Stimulated activated CD4-positive, alpha-beta T cell treated with anti-CD3 and anti-CD28 coated beads, Interleukin-15, amount 100 ng/mL, for 48 hours (primary cell): ENCODE data around the gene ITGB5.
"Not testable (repeated sequence)": the region's sequence is repeated elsewhere in the genome, so short reads cannot be mapped to it uniquely, and the experiment has no call there.

Source experiments
- DNase-seq, 2 donors: peaks; one replicate each; pipeline ENCODE4 v3.0.0-alpha.2; 2020; ENCODE audit warnings: low read depth in 2 of 2

The ITGB5 gene

DNA sequence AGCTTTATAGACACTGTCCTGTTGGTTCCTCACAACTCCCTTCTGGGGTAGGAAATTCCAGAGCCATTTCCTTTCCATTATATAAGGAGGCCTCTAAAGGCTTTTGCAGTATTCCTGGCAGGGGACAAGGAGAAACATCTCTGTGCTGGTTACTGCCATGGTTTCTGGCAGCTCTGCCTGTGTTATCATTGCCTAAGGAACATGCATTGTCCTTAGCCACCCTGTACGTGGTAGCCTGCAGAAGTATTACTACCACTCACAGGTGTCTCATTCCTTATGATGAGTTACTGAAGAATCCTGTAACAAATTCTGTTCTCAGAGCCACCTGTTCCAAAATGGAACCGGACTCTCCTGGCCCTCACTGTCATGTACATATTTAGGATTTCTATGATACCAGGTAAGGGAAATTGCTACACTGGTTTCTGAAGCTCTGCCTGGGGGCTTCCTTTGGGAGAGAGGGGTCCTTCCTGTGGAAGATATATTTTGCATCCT, 98.9 kb downstream of the ITGB5 start:
- DNase-seq, result no peak

DNA sequence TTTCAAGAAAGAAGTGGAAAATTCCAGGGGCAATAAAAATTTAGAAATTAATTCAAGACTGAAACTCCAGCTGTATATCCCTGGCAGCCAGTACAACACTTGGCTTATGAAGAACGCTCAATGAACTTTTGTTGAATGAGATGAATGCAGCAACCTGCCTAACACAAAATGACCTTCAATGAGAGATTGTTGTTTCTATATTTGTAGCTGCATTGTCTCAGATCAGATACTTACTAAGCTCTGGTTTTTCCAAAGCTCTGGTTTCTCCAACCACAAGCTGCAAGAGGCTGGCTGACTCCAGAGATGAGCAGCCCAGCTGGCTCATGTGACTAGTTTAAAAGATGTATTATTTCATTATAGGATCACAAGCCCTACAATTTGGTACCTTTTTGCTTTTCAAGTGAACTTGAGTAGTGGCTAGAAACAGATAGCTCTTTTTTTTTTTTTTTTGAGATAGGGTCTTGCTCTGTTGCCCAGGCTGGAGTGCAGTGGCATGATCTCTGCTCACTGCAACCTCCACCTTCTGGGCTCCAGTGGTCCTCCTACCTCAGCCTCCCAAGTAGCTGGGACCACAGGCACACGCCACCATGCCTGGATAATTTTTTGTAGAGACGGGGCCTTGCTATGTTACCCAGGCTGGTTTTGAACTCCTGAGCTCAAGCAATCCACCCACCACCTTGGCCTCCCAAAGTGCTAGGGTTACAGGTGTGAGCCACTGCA, 99.5 kb downstream of the ITGB5 start:
- DNase-seq, result no peak

DNA sequence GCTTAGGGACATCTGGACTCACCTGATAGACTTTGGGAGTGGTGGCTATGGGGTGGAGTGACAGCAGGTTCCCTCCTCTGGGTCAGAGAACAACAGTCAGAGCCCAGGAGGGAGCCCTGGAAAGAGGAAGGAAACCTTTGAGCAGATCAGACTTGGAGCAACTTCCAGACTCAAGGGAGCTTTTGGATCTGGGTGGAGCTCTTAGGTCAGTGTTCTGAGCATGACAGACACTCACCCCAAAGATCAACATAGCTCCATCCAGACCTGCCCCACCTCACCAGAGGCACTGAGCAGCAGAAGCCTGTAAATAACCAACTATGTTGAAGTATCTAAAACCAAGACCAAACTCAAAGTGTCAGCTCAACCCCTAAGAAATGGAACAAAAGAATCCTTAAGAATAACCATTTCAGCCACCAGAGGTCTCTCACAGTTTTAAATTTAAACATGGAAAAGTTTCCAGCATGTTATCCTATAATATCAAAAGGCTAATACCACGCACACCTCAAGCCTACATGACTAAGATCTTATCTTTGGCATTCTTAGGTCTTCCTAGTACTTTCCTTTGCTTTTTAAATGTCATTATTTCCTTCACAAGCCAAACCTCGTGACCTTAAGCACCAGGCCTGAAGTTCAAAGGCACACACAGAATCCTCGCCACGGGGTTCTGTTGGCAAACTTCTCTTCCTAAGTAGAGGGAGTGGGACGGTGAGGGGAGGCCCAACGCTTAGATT, 100.5 kb downstream of the ITGB5 start:
- no peak for DNase-seq

DNA sequence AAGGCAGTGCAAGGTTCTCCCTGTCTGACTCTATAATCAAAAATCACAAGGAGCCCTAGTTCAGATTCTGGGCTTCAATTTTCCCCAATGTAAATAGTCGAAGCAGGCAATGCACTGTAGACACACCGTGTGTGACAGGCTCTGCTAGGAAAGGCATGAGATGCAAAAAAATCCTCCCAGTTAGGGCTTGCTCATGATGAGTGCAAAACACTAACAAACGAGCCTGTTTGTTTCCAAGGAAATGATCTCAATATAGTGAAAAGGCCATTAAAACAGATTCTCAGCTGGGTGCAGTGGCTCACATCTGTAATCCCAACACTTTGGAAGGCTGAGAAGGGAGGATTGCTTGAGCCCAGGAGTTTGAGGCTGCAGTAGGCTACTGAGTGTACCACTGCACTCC, 101.2 kb downstream of the ITGB5 start:
- DNase-seq, result no peak

DNA sequence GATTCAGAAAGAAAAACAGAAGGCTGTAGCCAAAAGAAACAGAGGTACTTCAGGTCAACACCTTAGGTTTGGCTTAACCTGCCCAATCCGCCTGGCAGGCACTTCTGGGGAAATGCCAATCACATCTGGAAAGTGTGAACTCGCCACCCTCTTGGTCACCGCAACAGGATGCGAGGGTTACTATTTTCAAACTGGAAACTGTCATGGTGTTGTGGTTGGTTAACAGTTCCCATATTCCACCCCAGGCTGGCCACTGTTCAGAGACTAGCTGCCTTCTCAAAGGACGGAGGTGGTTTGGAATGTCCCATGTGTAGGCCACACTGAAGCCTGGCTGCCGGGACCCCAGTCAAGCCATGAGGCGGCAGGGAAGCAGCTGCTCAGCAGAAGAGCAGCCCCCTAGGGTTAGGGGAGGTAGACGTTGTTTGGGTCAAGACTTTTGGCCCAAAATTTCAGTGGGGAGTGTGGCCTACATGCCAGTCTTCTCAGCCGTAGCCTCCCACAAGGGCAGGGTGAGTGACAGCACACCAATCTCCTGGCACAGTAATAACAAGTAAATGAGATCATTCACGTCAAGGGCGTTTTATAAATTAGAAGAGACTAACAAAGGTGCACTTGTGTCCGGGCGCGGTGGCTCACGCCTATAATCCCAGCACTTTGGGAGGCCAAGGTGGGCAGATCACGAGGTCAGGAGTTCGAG, 102.3 kb downstream of the ITGB5 start:
- DNase-seq, result no peak

DNA sequence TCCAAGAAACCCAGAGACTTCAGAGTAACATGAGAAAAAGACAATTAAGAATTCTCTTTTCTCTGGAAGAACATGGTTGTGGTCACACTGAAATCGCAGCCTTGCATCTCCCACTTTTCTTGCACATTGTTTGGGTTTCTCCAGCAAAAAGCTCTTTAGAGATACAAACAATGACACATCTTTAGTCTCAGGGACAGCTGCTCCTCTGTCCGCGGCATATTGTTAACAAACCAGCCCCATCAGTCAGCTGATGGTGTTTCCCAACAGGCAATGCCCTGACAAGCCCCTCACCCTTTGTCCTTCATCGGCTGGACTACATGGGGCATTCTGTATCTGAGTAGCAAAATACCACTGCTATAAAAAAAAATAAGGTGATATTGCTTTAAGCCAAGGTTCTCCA, 103.5 kb downstream of the ITGB5 start:
- DNase-seq, result no peak

DNA sequence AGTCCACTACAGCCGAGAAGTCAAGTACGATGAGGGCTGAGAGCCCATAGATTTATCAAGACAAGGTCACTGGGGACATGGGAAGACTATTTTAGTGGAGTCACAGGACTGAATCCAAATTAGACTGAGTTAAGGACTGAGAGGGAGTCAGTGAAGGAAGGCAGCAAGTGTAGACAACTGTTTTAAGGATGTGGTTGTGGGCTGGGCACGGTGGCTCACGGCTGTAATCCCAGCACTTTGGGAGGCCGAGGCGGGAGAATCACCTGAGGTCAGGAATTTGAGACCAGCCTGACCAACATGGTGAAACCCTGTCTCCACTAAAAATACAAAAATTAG, 104.8 kb downstream of the ITGB5 start:
- DNase-seq, result not testable (repeated sequence)

DNA sequence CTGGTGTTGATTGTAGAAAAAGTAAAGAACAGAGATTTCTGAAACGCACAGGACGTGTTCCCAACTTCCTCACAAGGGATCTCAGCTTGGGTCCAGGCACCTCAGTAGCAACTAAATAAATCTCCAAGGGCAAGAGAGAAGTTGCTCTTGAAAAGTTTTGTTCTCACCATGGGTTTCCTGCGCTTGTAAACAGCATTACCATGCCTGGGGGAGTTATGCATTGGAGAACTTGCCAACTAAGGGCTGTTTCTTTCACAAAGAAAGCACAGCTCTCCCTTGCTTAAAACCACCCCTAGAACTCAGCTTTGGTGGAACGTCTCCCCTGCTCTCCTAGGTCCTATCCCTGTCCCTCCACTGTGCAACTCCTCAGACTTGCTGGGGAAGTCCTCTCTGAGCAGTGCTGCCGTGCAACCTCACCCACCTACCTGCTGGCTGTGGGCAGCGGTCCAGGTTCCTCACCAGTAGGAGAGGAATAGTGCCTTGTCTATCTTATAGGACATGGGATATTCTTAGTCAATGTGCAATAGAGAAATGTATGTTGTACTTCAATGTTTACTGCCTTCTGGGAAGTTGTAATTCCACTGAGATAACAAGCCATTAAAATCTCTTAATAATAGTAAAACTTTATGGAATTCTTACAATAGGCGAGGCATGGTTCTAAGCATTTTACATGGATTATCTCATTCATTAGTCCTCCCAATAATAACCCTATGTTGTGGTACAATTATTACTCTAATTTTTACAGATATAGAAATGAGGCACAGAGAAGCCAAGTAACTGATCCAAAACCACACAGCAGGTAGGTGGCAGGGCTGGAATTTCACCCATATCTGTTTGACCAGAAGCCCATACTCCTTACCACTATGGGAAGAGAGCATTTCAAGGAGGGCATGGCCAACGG, 105.4 kb downstream of the ITGB5 start:
- DNase-seq, result no peak

DNA sequence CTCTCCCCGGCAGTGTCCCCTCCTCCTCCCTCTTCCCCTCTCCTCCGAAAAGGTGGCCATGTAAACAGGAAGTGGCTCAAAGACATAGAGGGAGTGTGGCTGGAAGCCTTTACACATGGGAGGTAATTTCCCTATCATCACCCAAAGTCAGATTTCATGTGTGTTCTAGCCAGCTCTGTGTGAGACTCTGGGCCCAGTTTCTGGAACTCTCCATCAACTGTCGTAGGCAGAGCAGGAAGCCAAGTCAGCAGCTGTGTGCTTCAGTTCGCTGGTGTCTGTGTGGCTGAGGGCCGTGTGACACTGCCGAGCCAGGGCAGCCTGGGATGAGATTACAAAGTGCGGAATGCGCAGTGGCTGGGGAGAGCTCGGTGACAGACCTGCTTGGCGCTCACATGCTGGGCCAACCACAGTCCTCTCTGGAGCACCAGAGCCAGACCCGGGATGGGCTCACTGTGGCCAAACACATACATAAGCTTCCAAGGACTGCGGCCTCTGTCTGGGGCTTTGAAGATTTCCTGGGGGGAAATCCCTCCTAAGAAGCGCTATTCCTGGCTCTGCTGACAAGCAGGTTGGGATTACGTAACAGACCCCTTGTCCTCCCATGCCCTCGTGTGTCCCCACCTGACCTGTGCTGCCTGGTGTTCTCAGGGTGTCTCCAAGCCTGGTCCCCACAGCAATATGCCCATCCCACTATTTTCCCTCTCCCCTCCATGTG, 106.2 kb downstream of the ITGB5 start:
- DNase-seq, result no peak

DNA sequence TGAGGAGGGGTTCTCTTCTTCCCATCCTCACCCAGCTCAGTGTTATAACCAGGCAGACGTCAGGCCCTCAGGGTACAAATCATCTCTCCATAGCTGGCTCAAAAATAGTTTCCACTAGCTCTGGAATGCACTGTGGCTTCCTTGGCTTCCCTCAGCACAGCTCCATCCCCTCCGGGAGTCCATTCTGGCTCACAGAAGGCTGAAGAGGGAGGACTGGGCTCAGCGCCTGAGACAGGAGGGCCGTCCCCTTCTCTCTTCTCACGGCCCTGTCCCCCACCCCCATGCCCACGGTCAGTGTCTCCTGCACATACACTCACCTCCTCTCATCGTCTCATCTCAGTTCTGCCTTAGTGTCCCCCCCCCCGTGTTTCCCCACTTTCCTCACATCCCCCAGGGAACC, 106.8 kb downstream of the ITGB5 start:
- DNase-seq, result no peak

DNA sequence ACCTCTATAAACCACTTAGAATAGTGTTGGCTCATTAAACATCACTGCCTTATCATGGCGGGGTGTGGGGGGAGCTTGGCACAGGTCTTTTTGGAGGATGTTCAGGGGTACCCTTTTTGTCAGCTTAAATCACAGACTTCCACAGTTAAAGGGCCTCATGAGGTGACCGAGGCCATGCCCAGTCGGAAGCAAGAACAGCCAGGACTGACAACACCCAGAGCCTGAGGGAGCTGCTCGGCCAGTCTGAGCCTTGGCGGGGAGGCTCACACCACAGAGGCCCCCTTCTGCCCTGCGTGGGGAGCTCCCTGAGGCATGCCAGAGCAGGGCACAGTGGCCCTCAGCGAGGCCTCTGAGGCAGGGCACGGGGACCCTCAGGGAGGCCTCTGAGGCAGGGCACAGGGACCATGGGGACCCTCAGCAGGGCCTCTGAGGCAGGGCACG, 107.4 kb downstream of the ITGB5 start:
- no peak for DNase-seq

DNA sequence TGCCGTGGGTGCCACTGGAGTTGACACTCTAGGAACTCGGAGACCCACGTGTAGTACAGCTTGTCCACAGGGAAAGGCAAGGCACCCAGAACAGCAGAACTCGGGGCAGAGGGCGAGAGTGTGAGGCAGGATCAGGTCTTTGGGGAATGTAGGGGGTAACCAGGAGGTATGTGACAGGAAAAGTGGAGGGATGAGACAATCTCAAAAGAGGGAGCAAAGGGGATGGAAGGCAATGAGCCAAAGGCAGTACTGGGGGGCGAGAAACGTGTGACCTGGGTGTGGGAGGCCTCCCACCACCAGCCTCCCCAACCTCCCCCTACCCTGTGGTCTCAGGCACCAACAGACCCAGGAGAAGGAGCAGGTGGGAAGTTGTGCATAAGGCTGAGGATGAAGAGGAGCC, 108.0 kb downstream of the ITGB5 start:
- DNase-seq, result no peak

DNA sequence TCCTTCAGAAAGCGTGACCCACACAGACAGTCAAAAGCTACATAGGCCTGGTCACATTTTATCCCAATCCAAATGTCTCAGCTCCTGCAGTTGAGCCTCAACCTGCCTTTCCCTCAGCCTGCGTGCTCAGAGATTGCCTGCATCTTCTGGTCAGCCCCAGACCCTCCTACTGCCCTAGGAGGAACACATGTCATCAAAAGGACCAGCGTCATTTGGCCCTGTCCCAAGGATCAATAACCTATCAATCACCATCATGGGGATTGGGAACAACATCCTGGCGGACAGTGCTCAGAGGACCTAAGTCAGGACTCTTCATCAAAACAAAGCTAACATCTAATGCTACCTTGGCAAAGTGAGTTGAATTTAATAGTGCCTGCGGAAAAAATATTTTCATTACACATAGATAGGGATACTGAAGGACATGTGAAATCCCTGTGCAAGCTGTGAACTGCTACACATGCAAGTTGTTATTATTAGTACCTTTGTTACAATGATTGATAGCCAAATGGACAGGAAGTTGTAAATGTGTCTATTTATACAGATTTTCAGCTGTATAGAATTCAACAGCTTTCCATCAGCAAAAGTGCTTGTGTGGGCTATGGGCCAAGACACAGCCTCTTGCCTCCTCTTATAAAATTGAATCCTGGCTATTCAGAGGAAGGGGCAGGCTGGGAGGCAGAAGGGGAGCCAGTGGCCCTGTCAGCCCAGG, 109.2 kb downstream of the ITGB5 start:
- no peak for DNase-seq

DNA sequence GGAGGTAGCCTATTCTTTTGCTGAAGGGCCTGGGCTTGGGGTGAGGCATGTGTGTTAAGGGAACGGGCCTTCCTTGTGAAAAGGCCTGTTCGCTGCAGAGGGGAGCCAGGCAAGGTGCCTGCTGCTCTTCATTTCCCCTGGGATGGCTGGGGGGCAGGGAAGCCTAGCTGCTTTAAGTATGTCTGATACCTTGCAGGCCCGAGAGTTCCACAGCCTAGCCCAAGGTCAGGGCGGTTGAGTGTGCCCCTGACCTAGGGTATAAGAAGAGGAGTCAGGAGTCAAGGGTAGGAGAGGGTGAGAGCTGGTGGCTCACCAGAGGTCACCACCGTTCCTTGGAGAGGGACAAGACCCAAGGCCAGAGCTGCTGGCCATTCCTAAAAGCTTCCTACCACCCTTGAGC, 110.3 kb downstream of the ITGB5 start:
- no peak for DNase-seq

DNA sequence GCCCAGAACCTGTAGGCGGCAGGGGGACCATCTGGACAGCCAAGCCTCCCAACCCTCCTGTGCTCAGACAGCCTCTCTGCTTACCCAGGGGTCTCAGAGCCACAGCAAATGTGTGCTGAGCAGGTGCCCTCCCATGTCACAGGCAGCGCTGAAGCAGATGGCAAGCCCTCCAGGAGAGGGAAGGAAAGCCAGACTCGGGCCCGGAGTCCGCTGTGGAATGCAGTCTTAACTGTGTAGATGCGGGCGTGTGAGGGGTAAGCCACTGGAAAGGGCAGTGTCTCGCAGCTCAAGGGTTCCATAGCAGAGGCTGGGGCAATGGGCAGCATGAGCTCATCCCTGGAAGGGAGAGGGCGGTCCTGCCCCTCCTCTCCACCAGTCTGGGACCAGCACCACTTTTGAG, 111.3 kb downstream of the ITGB5 start:
- DNase-seq, result no peak

DNA sequence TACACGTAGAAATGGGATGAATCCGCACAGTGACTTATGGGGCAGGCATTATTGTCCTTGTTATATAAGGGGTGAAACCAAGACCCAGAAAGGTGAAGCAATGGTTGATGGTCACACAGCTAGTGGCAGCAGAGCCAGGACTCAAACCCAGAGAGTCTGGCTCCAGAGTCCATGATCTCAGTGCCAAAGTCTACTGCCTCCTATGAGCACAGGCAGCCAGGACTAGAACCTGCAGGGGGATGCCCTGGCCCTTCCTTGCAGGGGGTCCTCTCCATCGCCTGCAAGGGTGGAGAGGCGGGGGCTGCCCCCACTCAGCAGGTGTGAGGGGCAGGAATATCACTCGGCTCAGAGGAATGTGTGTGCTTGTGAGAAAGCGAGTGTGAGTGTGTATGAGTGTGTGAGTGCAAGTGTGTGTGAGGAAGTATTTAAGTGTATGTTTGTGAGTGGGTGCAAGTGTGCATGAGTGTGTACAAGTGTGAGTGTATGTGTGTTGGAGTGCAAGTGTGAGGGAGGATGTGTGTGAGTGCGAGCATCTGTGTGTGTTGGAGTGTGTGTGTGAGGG, 112.2 kb downstream of the ITGB5 start:
- DNase-seq, result no peak

DNA sequence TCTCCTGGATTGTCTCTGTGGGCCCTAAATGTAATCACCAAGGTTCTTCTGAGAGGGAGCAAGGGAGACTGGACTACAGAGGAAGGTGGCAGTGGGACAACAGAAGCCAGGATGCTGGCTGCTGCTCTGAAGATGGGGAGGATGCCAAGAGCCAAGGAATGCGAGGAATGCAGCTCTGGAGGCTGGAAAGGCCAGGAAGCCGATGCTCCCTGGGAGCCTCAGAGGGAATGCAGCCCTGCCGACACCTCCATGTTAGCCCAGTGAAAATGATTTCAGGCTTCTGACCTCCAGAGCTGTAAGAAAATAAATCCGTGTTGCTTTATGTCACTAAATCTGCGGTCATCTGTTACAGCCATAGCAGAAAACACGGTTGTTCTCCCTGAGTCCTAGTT, 112.8 kb downstream of the ITGB5 start:
- no peak for DNase-seq

DNA sequence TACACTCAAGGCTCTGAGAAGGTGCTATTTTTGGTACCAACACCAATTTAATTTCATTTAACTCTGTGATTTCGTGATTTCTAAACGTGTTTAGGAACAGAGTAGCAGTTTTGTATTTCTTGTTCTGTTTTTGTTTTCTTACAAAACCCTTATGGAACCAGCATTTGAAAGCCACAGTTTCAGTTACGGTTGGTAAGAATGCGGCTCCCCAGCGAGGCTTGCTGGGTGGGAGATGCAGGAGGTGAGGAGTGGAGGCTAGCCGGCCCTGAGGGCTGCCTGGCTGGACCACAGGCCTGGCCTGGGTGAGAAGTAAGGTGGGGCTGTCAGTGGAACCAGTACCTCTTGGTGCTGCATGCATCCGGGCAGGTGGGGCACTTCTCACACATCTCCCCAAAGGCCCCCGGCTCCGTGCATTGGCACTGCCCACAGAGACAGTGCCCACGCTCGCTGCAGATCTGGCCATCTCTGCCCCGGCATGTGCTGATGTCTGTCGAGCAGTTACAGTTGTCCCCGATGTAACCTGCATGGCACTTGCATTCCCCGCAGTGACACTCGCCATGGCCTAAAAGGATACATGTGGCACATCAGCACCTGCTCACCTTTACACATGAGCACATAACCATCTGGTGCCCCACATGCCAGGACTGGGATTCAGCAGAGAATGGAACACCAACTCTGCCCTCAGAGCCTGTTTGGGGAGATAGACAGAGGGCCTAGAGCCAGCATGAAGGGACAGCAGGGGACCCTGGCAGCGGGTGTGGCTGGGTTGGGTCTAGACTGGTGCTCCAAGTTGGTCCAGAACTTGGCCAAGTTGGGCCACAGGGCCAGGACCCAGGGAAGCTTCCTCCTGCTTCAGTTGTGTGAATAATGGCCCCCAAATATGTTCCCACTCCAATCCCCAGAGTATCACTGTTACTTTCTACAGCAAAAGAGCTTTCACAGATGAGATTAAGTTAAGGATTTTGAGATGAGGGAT, 113.5 kb downstream of the ITGB5 start:
- DNase-seq, result no peak
